ENCODE data around the gene PSIP1. TPM values are rescaled to one million over a fixed set of nuclear protein-coding genes. Genes with fewer than 3 reads are reported as not detected.

Gene PSIP1
- total and polyA plus RNA-seq, 9 of the 15 experiments (the other 6 are each of a cell fraction or from before 2014, with no cell fraction given): 18.8 to 119 (median 59.9) TPM

DNA sequence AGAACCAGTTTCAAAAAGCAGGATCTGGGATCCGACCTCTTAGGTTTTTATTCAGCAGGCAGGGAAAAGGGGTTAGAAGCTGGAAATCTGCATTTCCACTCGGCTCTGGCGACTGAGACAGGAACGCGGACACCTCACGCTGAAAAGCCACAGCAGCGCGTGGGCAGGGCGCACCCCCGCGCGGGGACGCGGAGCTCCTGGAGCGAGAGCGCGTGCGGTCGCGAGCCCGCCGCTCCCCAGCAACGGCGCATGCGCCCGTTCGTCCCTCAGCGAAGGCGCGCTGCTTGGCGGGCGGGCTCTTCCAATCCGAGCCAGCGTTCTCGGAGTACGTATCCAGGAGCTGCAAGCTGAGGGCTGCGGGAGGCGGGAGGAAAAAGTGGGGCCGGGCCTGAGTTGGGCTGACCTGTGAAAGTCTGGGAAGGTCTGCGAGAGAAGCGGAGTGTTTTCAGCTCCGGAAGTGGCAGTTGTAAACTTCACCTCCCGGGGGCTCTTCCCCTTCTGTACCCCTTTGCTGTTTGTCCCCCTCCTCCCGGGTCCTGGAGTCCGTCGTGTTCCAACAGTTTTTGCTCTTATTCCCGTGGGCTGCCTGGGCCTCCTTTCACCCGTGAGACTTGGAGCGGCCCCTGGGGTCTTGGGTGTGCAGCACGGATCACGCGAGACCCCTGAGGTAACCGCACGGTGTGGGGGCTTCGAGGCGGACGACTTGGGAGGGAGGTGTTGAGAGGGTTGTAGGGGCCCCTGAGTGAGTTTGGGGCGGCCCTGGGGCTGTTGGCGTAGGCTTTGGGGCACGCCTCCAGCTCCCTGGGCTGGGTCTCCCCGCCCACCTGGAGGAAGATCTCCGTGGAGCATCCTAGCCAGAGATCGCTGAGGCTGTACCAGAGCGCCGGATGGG is 42.1 kb upstream of the PSIP1 start, which contains the start of gene CCDC171 (continued):
- no peak for TF ChIP-seq NFRKB (IDR thresholded peaks at IDR 0.05; ENCODE audit: low read depth)
- TF ChIP-seq ZNF224 (CRISPR knock-in tag; IDR thresholded peaks at IDR 0.05): no peak
- TF ChIP-seq PHF8 (IDR thresholded peaks at IDR 0.05; ENCODE audit: borderline replicate concordance, low read length): peak; percentile 52; the same call in 1 of the 2 replicates
- no peak for TF ChIP-seq NR1H2 (CRISPR knock-in tag; IDR thresholded peaks at IDR 0.05)
- TF ChIP-seq RBFOX2 (IDR thresholded peaks at IDR 0.05; ENCODE audit: low read depth, low read length): peak; percentile 81
- TF ChIP-seq LCOR (CRISPR knock-in tag; IDR thresholded peaks at IDR 0.05): no peak
- TF ChIP-seq, protein P1, sequence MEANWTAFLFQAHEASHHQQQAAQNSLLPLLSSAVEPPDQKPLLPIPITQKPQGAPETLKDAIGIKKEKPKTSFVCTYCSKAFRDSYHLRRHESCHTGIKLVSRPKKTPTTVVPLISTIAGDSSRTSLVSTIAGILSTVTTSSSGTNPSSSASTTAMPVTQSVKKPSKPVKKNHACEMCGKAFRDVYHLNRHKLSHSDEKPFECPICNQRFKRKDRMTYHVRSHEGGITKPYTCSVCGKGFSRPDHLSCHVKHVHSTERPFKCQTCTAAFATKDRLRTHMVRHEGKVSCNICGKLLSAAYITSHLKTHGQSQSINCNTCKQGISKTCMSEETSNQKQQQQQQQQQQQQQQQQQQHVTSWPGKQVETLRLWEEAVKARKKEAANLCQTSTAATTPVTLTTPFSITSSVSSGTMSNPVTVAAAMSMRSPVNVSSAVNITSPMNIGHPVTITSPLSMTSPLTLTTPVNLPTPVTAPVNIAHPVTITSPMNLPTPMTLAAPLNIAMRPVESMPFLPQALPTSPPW (CRISPR knock-in tag; IDR thresholded peaks at IDR 0.05): peak; percentile 52
- TF ChIP-seq, protein P2, sequence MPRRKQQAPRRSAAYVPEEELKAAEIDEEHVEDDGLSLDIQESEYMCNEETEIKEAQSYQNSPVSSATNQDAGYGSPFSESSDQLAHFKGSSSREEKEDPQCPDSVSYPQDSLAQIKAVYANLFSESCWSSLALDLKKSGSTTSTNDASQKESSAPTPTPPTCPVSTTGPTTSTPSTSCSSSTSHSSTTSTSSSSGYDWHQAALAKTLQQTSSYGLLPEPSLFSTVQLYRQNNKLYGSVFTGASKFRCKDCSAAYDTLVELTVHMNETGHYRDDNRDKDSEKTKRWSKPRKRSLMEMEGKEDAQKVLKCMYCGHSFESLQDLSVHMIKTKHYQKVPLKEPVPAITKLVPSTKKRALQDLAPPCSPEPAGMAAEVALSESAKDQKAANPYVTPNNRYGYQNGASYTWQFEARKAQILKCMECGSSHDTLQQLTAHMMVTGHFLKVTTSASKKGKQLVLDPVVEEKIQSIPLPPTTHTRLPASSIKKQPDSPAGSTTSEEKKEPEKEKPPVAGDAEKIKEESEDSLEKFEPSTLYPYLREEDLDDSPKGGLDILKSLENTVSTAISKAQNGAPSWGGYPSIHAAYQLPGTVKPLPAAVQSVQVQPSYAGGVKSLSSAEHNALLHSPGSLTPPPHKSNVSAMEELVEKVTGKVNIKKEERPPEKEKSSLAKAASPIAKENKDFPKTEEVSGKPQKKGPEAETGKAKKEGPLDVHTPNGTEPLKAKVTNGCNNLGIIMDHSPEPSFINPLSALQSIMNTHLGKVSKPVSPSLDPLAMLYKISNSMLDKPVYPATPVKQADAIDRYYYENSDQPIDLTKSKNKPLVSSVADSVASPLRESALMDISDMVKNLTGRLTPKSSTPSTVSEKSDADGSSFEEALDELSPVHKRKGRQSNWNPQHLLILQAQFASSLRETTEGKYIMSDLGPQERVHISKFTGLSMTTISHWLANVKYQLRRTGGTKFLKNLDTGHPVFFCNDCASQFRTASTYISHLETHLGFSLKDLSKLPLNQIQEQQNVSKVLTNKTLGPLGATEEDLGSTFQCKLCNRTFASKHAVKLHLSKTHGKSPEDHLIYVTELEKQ (CRISPR knock-in tag; IDR thresholded peaks at IDR 0.05): no peak
- TF ChIP-seq ZFP36 (IDR thresholded peaks at IDR 0.05; ENCODE audit: low read depth, low read length, partially characterized antibody): no peak
- TF ChIP-seq ELF4 (CRISPR knock-in tag; IDR thresholded peaks at IDR 0.05): no peak
- TF ChIP-seq, protein P3, sequence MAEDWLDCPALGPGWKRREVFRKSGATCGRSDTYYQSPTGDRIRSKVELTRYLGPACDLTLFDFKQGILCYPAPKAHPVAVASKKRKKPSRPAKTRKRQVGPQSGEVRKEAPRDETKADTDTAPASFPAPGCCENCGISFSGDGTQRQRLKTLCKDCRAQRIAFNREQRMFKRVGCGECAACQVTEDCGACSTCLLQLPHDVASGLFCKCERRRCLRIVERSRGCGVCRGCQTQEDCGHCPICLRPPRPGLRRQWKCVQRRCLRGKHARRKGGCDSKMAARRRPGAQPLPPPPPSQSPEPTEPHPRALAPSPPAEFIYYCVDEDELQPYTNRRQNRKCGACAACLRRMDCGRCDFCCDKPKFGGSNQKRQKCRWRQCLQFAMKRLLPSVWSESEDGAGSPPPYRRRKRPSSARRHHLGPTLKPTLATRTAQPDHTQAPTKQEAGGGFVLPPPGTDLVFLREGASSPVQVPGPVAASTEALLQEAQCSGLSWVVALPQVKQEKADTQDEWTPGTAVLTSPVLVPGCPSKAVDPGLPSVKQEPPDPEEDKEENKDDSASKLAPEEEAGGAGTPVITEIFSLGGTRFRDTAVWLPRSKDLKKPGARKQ (CRISPR knock-in tag; IDR thresholded peaks at IDR 0.05): no peak
- TF ChIP-seq PCBP2 (IDR thresholded peaks at IDR 0.05; ENCODE audit: low read depth, low read length, poor library complexity, severe bottlenecking): no peak
- TF ChIP-seq SLC30A9 (CRISPR knock-in tag; IDR thresholded peaks at IDR 0.05): no peak
- TF ChIP-seq, protein P4, sequence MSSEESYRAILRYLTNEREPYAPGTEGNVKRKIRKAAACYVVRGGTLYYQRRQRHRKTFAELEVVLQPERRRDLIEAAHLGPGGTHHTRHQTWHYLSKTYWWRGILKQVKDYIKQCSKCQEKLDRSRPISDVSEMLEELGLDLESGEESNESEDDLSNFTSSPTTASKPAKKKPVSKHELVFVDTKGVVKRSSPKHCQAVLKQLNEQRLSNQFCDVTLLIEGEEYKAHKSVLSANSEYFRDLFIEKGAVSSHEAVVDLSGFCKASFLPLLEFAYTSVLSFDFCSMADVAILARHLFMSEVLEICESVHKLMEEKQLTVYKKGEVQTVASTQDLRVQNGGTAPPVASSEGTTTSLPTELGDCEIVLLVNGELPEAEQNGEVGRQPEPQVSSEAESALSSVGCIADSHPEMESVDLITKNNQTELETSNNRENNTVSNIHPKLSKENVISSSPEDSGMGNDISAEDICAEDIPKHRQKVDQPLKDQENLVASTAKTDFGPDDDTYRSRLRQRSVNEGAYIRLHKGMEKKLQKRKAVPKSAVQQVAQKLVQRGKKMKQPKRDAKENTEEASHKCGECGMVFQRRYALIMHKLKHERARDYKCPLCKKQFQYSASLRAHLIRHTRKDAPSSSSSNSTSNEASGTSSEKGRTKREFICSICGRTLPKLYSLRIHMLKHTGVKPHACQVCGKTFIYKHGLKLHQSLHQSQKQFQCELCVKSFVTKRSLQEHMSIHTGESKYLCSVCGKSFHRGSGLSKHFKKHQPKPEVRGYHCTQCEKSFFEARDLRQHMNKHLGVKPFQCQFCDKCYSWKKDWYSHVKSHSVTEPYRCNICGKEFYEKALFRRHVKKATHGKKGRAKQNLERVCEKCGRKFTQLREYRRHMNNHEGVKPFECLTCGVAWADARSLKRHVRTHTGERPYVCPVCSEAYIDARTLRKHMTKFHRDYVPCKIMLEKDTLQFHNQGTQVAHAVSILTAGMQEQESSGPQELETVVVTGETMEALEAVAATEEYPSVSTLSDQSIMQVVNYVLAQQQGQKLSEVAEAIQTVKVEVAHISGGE (CRISPR knock-in tag; IDR thresholded peaks at IDR 0.05): peak in 1 of 3 experiments; percentile 57; a peak in 1 of 6 replicates
- TF ChIP-seq TEAD2 (tag; IDR thresholded peaks at IDR 0.05): no peak

Data from K562 (cell line).